Ramos (cell line): ENCODE results near the gene FAM81B.

Experiments
- in situ Hi-C: fragments of 300-500 bp; cut with MboI; formaldehyde crosslinking; loops from one replicate; pipeline ENCODE4 v1.14.3; 2022; ENCODE audit warnings: low sequenced_read_pairs; ENCODE audit not compliant: unreplicated experiment

The FAM81B gene

DNA sequence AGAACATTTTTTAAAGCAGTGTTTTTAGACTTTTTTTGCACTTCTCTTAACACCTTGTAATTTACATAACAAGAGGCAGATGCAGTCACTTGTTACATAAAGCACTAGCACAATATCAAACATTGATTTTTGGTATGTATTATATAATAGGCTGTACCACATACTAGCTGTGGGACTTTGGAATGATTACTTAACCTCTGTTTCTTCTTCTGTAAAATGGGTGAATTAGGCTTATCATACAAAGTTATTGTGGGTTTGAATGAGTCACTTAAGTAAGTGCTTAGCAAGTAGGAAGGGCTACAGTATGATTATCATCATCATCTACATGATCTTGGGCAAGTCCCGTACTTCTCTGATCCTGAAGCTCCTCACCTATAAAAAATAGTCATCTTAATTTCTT, 2.1 kb downstream of the FAM81B start:
- in situ Hi-C loops = no loop called here

DNA sequence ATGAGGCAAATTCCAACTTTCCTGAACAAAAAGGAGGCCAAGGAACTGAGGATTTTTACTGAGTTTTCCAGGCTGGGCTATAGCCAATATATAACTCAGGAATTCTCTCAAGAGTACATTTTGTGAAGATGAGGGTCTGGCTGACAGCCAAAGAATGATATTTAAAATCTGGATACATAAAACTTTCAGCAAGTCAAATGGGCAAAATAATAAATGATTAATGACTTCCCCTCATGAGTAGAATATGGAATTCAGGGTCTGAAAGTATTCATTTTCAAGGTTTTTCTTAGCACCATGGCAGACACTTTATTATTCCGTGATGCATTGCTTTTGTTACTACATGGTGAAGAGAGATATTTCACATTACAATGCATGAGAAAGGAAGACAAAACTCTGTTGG, 7.8 kb downstream of the FAM81B start:
- in situ Hi-C loops = no loop called here

DNA sequence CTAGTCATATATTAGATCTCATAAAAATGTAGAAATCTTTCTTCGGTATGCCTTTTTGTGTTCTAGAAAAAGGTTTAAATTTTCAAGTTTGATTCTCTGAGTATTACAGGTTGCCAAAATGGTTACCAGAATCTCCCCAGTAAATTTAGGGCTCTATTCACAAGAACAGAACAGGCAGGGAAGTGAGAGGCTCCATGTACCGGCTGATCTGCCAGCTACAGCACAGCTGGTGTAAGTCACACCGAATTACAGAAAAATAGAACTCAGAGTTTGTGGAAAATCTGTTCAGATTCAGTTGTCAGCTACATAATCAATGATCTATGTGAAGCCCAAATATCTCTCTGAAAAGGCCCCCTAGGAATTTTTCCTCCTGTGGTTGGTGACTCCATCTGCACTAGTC, 10.5 kb downstream of the FAM81B start:
- in situ Hi-C loops = no loop called here

DNA sequence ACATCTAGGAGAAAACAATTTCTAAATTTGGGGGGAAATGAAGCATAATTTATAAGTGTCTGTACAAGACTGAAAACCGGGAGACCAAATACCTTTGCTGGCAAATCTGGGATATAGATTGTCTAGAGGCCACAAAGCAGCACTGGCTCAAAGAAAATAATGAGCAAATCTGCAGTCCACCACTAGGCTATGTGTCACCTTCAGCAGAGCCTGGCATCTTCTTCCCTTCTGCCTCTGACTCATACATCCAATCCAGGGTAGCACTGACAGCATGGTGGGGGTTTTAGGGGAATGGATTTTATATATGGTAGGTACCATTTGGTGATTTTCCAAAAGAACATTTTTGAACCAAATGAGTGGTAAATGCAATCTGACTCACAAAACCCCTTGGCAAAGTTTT, 12.8 kb downstream of the FAM81B start:
- in situ Hi-C loops = no loop called here

DNA sequence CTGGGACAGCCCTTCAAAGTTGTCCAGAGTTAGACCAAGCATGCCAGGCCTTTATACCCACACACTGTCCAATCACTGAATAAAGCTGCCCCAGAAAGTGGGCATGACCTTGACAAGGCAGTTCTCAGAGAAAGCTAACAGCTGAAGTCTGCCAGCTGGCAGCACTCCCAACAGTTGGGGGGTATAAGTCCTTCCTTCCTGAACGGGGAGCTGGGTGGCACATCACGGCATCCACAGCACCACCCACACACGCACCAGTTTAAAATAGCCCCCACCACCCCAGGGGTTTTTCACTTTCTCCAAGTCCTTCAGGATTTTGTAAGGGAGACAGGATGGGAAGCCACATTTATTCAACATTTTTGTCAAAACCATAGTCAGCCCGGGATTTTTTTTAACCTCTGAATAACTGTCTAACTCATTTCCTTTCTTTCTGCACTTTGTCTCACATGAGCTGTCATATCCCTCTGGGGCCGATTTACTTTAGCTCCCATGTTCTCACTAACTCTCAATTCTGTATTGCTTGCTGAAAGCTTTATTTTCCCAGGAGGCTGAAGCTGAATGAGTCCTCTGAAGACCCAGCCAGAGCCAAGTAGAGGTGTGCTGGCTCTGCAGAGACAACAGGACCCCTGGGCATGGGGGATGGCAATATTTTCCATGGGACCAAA, 15.4 kb downstream of the FAM81B start:
- in situ Hi-C loops = no loop called here

DNA sequence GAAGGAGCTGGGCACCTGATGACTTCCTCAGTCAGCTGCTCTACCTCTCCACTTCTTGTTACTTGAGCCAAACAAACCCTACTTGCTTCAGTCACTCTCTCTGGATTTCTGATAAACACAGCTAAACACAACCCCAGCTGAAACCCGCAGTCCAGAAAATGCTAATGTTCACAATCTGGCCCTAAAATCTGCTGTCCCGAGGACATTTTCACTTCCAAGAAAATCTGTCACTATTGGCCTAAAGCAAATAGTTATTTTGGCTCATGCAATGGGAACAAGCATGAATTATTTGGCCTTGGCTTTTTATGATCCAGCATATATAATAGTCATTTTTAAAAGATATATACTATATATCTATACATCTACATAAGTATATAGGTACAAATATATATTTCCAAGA, 19.1 kb downstream of the FAM81B start:
- in situ Hi-C loops = no loop called here

DNA sequence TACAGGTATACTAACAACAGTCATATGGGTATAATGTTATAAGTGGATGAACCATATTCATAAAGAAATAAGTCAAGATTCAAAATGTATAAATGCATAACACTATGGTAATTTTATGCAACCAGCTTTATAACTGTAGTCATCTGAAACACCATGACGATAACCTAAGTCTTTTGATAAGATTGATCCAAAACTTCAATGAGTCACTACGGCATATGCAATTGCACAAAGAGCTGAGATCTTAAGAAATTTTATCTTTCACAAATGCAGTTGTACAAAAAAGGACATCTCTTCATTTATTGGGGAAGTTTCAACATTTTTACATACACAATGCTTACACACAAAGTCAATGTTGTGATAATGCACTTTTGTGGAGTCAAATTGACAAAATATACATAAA, 20.3 kb downstream of the FAM81B start:
- in situ Hi-C loops = no loop called here

DNA sequence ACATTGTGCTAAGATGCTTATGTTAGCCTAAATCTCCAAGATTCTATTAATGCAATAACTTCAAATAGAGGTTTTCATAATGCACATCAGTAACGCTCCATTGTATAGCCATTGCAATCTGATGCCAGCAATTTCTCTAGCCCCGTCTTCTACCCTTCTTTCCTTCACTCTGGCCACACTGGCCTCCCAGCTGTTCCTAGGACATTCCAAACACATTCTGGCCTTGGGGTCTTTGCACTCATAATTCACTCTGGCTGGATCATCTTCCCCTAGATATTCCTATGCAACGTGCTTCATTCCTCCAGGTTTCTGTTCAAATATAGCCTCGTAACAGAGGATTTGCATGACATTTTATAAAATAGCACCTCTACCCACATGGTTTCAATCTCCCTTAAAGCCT, 23.3 kb downstream of the FAM81B start:
- in situ Hi-C loops = no loop called here

DNA sequence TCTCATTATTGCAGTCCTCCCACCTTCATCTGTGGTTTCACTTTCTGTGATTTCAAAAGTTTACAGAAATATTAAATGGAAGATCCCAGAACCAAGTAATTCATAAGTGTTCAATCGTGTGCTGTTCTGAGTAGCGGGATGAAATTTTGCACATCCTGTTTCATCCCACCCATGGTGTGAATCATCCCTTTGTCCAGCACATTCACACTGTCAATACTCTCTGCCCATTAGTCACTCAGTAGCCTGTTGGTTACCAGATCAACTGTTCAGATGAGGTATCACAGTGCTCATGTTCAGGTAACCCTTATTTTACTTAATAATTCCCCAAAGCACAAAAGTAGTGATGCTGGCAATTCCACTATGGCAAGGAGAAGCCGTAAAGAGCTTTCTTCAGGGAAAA, 26.8 kb downstream of the FAM81B start:
- in situ Hi-C loops = no loop called here

DNA sequence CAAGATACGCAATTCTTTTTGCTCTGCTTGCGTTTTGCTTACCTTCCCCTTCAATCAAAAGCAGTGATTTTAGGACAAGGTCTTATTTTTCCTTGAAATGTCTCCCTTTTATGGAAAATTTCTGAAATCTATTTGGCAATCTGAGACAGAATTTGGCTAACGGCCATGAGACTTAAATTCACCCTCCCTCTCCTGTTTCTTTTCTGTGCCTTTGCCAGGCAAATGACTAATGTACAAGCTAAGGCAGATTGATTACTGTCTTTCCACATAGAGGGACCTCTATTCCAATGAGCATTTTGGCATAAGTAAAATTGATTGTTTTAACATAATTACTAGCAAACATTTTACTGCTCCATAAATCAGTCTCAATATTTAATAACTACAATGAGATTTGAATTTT, 31.7 kb downstream of the FAM81B start:
- in situ Hi-C loops = no loop called here

DNA sequence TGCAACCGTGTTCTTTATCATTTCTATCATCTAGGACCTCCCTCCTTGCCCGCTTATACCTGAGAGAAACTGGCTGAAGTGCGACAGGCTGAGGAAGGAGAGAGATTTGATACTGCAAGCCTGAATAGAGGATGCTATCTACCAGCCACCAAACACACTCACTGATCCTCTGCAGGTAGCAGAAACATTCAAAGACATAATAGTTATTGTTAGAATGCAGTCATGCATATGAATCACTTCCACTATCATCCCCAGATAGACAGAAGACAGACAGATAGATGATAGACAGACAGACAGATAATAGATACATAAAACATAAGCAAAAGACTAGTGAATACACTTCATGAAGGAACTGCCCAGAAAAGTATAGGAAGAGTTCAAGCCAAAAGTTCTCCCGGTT, 32.9 kb downstream of the FAM81B start:
- in situ Hi-C loops = no loop called here

DNA sequence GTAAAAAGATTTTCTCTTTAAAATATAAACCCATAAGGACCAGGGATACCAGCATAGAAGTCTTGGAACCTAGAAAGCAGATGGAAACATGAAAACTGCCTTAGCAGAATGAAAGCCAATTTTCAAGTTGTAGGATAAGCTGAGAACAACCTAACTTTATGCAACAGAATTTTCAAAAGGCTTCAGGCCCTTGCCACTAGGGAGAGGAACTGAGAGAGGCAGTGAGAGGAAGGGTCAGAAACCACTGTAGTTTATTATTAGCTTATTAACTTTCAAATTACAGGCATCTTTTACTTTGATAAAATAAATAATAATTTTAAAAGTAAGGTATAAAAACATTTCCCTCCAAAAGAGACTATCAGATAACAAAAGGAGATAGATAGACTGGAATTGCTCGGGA, 33.4 kb downstream of the FAM81B start:
- in situ Hi-C loops = no loop called here

DNA sequence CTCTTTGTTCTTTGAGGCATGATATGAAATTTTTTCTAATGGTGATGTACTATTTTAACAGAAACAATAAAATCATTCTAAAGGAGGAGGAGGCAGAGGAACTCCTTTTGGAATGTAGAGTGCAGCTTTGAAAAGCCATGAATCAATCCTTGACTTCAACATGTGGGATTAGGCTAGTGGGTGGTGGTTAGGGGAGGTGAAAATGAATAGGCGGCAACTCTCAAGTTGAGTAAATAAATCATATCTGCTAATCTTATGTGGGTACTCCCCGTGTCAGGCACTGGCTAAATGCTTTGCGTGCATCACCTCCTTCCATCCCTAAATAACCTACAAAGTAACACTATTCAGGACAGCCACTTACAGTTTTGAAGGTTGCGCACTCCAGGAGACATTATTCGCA, 35.1 kb downstream of the FAM81B start:
- in situ Hi-C loops = no loop called here

DNA sequence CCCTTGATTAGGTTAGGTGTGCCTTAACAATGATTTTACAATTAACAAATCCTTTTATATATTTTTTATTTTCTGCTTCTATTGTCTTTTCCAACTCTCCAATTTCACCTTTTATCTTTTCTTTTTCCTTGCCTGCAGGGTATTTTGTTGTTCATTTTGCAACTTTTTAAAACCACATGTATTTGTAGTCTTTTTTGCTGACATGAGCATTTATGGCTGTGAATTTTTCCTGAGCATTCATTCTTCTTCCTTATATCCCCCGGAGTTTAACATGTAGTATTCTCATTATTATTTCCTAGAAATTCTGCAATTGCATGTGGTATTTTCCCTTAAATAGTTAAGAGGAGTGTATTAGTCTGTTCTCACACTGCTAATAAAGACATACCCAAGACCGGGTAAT, 41.6 kb downstream of the FAM81B start:
- in situ Hi-C loops = no loop called here

DNA sequence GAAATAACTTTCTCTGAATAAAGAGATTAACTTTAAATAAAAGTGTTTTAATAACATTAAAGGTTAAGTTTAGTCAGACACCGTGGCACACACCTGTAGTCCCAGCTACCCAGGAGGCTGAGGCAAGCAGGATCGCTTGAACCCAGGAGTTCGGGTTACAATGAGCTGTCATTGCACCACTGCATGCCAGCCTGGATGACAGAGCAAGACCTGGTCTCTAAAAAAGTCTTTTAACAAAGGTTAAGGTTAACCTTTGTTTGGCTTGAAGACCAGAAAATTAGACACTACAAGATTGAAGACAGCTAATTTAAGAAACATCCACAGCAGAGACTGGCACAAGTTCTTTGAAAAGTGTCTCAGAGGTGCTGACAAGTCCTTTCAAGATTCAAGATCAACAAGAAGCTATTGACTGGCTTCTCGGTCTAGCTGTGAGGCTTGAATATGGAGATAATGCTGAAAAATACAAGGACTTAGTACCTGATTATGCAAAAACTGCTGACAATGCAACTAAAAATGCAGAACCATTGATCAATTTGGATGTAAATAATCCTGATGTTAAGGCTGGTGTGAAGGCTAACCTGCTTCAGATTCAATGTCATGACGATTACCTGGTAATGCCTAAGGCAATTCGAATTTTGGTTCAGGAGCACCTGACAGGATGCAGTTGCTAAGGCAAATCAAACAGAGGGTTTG, 48.8 kb downstream of the FAM81B start:
- in situ Hi-C loops = no loop called here

DNA sequence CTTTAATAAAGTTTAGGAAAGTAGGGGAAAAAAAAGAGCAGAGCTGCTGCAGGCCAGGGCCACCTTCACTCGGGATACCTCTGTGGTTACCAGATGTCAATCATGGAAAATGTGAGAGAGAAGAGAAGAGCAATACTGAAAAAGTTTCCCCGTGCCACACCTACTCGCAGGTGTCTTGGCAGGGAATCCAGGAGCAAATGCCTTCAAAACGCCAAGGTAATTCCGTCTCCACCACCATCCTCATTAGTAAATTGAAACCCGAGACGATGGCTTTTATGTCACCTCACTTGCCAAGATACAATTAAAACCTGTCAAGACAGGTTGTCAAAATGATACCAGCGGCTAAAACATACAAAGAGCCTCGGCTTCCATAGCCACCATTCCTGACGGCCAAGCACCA, 49.7 kb downstream of the FAM81B start:
- in situ Hi-C loops = no loop called here

DNA sequence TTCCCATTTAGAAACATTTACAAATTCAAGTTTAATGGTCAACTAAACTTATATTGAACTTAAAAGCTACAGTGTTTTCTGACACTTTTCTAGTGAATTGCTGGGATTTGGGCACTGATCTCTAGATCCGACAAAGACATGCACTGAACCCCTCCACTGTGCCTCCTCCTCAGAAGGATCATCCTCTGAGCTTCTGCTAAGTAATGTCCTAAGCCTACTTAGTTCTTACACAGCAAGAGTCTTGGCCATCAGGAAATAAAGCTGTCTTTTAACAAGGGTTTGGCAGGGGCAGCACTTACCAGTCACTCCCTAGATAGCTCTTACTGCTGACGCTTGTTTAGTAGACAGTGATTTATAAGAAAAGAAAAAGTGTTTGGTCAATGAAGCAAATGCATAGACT, 50.5 kb downstream of the FAM81B start:
- in situ Hi-C loops = no loop called here

DNA sequence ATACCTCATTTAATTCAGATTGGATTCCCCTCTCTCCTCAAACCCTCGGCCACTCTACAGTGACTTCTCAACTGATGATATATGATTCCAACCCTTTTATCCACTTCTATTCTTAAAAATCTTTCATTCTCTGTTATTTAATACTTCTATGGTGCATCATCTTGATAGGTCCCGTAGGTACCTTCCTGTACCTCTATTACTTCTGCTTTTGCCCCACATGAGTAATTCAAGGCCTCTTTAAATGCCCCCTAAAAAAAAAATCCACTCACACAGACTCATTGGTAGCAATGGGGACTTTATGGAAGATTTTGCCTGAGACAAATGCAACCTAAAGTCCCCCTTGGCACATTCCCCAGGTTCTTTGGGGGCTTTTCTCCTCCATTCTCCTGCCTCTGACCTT, 54.3 kb downstream of the FAM81B start:
- in situ Hi-C loops = no loop called here

DNA sequence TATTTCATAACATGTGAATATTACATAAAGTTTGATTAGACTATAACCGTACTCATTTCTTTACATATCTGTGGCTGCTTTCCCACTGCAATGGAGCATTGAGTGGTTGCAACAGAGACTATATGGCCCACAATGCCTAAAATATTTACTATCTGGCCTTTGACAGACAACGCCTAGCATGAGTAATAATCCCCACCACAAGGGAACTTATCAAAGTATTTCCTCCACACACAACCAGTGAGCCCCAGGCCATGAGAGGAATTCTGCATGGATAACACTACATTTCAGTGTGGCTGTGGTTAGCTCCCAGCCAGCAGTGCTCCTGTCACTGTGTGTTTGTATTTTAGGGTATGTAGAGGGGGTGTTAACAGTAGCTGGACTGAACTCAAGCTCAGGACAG, 54.8 kb downstream of the FAM81B start:
- in situ Hi-C loops = no loop called here

DNA sequence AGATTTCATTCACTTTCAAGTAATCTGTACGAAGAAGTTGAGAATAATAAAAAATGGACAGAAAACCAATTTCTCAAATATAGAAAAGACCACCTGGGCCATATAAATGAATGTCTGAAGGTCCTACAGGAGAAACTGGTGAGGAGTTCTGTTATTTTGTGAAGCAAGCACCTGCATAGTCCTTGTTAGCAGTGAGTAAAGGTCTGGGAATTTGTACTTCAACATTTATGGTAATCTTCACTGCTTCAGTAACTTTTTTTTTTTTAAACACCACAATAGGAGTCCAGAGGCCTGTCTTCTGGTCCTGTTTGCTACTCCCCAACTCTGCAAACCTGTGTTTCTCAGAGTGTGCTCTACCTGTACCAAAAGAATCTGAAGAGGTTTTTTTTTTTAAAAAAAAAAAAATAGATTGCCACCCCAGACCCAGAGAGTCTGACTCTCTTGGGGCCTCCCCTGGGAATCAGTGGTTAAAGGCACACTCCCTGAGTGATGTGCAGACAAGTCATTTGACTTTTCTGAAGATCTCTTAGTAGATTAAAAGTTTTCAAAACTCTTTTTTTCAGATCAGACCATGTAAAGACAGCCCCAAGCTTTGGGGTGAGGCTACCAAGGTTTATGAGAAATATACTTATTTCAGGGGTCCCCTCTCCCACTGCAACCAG, 55.5 kb downstream of the FAM81B start:
- in situ Hi-C loops = no loop called here

DNA sequence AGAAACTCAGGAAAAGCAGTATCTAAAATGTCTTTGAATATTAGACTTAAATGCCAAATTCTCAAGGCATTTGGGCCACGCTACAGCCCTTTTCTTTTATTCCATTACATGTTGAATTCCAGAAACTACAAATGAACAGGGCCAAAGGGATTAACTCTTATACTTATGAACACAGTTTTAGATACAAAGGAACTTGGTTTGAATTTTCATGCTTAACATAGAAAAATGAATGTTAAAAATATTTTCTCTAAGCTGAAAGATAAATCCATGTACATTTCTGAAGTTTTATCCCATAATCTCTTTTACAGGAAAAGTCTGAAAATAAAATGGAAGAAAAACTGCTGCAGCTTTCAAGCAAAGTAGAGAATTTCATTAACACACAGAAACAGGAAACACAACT, 56.8 kb downstream of the FAM81B start:
- in situ Hi-C loops = no loop called here

DNA sequence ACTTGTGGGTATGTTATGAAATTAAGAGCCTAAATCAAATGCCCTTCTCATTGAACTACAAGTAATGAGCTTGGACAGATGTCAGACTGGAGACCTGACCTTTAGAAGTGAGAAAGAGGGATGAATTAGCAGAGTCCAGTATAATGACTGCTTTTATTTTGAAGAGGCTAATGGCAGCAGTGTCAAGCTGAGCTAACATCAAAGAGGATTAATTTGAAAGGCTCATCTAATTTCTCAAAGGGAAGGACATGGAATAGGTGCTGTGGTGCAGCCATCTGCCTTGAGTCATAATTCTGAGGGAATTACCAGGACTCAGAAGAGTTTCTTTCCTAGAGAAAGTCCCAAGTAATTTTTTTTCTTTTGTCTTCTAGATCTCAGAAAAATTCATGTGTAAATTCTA, 57.6 kb downstream of the FAM81B start:
- in situ Hi-C loops = no loop called here
